Globus pallidus (tissue), 1 donor: Measurements from ENCODE around the gene ARFGEF2.
A peak's percentile ranks its signal among the peaks of the same experiment; 100 is the strongest.
"Not testable (repeated sequence)": the region's sequence is repeated elsewhere in the genome, so short reads cannot be mapped to it uniquely, and the experiment has no call there.

Experiments used
- DNase-seq: peaks from one replicate; pipeline ENCODE4 v3.0.0-alpha.2; 2015; ENCODE audit warnings: low spot score

Gene ARFGEF2

GRCh38 chr20:49001741-49002140 is 80.2 kb downstream of the ARFGEF2 start:
- DNase-seq = no peak

DNA sequence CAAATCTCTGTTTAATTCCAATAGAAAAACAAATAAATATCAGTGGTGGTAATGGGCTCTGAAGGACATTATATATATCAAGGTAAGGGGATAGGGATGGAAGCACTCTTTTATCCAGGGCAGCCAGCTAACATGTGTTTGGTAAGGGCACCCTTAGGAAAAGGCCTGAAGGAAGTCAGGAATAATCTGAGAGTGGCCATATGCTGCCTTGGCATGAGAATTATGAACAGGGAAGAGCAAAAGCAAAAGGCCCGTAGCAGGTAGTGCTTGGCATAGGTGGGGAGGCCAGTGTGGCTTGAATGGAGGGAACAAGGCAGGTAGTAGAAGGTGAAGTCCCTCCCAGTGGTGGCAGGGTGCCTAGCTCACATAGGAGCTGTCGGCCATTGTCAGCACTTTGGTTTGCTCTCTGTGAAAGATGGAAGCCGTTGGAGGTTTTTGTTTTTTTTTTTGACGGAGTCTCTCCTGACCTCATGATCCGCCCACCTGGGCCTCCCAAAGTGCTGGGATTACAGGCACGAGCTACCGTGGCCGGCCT is 85.0 kb downstream of the ARFGEF2 start:
- no peak for DNase-seq

DNA sequence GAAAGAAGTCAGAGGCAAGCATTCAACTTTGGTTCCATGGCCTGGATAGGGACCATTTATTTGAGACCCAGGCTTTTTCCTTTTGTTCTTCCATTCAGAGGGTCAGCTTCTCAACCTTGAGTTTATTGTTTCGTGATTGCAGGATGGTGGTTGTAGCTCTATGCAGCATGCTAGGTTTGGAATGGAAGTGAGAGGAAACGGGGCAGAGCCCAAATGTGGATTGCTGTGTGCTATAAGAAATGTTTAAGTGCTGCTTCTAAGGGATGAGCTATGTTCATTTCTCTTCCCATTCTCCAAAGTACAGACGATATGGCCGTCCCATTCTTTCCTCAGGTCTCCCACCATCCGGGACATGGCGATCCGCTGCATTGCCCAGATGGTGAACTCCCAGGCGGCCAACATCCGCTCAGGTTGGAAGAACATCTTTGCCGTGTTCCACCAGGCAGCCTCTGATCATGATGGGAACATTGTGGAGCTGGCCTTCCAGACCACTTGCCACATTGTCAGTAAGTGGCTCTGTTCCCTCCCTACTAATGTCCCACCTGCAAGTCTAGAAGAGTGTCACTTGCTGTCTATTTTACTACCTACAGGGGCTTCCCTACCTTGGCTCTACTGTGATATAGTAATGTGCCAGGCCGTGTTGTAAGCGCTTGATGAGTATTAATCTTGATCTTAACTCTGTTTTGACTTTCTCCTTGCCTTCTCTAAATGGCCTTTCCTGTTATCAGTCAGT is 88.6 kb downstream of the ARFGEF2 start:
- DNase-seq = no peak

DNA sequence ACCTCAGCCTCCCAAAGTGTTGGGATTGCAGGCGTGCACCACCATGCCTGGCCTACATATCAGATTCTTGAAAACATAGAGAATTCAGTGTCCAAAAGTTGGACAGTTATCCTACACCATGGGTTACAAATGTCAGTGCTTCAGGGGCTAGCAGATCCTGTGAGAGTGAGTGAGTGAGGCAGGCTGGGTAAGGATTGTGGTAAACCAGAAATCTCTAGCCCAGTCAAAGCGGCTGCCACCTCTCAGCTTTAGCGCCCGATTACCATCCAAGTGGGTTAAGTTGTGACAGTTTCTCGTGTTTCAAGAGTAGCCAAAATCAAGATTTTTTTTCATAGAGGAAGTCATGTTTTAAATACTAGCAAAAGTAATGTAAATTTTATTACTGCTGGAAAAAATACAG is 102.7 kb downstream of the ARFGEF2 start:
- DNase-seq = no peak

GRCh38 chr20:49028177-49028576 is 106.7 kb downstream of the ARFGEF2 start:
- not testable (repeated sequence) for DNase-seq

GRCh38 chr20:49028684-49029083 is 107.2 kb downstream of the ARFGEF2 start:
- peak; percentile 47 for DNase-seq

DNA sequence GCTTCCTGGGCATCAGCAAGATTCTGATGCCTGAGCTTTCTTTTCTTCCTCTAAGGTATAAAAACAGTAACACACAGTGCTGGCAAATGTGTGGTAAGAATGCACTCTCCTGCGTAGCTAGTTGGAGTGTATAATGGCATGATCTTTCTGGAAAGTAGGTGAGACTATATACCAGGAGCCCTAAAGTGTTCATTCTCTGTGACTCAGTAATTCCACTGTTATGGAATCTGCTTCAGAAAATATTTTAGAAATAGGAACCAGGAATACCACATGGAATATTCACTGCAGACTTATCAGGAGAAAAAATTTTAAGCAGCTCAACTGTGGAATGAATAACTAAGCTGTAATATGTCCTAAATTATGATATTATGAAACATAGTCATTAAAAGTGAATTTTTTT is 107.7 kb downstream of the ARFGEF2 start:
- no peak for DNase-seq

DNA sequence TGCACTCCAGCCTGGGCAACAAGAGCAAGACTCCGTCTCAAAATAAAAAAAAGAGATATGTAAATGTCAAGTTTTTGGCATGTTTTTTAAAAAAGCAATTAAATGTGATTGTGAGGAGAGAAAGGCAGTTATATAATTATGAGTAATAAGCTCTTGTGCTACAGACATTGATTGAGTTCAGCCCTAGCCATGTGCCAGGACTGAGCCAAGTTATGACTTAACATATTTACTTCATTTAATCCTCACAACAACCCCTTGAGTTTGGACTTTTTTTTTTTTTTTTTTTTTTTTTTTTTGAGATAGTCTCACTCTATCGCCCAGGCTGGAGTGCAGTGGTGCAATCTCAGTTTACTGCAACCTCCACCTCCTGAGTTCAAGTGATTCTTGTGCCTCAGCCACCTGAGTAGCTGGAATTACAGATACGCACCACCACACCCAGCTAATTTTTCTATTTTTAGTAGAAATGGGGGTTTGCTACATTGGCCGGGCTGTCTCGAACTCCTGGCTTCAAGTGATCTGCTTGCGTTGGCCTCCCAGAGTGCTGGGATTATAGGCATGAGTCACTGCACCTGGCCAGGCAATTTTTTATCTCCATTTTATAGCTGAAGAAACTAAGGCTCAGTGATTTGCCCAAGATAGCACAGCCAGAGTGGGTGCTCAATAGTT is 109.6 kb downstream of the ARFGEF2 start:
- DNase-seq = no peak

DNA sequence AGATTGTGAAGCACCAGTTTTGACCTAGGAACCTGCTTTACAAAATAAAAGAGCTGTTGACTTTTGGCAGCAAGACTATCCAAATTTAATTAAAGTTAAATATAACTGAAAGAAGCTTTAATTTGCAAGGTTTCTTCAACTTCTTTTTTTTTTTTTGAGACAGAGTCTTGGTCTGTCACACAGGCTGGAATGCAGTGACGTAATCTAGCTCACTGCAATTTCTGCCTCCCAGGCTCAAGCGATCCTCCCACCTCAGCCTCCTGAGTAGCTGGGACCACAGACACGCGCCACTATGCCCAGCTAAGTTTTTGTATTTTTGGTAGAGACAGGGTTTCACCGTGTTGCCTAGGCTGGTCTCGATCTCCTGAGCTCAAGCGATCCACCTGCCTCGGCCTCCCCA is 110.9 kb downstream of the ARFGEF2 start:
- DNase-seq = no peak

- no peak for DNase-seq
Measured at GRCh38 chr20:49034070-49034732, 112.7 kb downstream of the ARFGEF2 start.

DNA sequence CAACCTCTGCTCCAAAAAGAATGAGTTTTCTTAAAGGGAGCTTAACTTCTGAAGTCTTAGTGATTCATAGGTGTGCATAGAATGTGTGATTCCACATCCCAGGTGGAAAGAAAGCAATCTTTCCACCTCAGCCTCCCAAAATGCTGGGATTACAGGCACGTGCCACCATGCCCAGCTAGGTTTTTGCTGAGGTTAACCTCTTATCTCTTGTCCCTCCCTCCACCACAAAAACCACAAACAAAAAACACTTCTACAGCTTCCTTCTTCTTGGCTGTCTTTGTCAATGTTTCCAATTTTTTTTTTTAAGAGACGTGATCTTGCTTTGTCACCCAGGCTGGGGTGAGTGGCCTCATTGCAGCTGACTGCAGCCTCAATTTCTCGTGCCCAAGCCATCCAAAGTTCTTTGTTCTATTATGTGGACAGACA is 116.5 kb downstream of the ARFGEF2 start:
- no peak for DNase-seq

DNA sequence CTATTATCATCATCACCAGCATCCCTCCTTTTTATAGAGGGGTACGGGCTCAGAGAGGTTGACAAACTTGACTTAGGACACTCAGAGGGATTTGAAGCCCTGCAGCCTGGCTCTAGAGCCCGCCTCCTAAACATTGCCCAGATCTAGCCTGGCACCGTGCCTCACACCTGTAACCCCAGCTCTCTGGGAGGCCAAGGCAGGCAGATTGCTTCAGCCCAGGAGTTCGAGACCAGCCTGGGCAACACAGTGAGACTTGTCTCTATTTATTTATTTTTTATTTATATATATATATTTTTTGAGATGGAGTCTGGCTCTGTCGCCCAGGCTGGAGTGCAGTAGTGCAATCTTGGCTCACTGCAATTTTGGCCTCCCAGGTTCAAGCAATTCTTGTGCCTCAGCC is 118.3 kb downstream of the ARFGEF2 start:
- no peak for DNase-seq

DNA sequence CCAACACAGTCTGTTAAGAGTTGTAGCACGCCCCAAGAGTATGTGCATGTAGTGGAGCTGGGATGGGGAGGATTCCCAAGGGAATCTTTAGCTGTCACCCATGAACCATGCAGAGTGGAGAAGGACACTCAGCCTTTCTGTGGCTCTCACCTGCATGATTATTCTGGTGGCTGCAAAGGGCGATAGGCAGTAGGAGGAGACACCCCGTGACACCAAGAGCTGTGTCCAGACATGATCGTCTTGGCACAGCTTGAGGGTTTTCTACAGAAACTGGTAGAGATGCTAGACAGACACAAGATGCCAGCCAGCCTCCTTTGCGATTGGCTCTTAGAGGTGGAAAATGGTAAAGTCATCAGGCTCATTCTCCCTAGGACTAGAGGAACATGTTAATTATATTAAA is 121.5 kb downstream of the ARFGEF2 start:
- DNase-seq = no peak

DNA sequence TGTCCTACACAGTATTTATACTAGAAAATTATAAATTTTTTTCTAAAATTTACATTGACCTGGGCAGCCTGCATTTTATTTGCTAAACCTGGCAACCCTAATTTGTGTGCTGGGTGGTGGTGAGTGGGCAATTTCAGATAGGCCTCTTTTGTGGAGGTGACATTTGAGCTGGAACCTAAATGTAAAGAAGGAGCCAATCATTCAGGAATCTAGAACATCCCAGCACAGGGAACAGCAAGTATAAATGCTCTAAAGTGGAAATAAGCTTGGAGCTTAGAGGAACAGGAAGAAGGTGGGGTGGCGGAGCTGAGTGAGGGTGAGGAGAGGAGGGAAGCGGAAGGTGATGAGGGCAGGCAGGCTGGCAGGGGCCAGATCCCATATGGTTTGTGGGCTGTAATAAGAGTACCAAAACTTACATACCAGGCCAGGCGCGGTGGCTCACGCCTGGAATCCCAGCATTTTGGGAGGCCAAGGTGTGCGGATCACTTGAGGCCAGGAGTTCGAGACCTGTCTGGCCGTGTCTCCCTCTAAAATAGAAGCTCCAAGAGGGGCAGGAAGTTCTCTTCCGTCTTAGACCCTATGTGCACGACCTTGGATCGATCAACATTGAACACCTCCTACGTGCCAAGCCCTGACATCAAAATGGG is 124.1 kb downstream of the ARFGEF2 start:
- no peak for DNase-seq

GRCh38 chr20:49046087-49046900 is 124.8 kb downstream of the ARFGEF2 start, which contains the start of gene CSE1L:
TSS of gene CSE1L (plus strand) at chr20:49046312. CDS start at chr20:49058464, 12,152 bp downstream.
- DNase-seq = peak; percentile 96

GRCh38 chr20:49052334-49052733 is 130.8 kb downstream of the ARFGEF2 start:
- DNase-seq = peak; percentile 68

DNA sequence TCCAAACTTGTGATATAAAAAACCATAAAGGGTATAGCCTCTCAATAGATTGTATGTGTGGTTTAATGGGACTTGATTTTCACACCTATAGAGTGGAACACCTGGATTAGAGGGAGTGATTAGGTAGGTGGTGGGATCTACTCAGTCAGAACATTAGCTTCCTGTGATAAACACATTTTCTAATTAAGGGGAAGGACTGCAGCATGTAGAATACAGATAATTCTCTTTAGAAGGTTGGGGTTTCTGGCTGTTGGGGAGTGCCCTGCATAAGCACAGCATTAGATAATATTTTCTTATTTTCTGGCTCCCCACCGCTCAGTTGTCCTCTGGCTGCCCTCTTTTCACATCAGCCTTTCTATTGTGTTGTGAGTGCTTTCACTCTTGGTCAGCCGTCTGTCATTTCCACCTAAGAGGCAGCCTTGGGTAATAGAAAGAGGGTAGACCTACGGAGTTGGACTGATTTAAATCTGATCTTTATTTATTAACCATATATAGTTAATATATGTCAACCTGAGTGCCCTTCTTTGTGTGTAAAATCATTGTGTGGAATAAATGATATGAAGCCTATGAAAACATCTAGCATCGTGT is 132.6 kb downstream of the ARFGEF2 start:
- no peak for DNase-seq

DNA sequence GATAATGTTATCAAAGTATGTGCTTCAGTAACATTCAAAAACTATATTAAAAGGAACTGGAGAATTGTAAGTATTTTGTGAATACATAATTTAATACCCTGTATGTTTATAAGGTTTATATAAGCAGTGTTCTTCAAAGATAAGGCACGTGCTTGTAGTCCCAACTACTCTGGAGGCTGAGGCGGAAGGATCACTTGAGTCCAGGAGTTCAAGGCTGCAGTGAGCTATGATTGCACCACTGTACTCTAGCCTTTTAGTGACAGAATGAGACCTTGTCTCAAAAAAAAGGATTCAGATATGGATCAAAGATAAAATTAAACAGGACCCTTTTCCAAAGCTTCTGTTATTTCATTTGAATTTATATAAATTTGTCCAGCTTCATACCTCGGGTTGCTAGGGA is 141.8 kb downstream of the ARFGEF2 start:
- no peak for DNase-seq

DNA sequence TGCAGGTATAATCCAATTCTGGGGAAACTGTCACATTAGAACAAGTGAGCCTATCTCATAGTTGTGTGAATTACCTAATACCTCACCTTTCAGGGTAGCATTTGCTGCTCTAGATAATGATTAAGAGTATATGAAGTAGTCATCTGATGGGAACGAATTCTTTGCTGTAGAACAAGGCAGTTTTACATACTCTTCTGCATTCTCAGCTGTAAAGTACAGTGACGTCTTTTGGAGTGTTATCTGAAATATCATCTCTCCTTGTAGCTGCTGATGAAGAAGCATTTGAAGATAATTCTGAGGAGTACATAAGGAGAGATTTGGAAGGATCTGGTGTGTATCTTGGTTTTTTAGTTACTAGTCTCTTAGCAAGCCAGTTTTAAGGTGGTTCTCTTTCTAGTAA is 153.0 kb downstream of the ARFGEF2 start:
- no peak for DNase-seq

- no peak for DNase-seq
Measured at GRCh38 chr20:49078310-49078709, 156.8 kb downstream of the ARFGEF2 start.

GRCh38 chr20:49082295-49082694 is 160.8 kb downstream of the ARFGEF2 start:
- DNase-seq = not testable (repeated sequence)
